ENCODE results near the gene LIG1. TPM values are rescaled to one million over a fixed set of nuclear protein-coding genes. Genes with fewer than 3 reads are reported as not detected.

LIG1 gene
- total RNA-seq, 1 donor from 2014 or later: 4.7 TPM

DNA sequence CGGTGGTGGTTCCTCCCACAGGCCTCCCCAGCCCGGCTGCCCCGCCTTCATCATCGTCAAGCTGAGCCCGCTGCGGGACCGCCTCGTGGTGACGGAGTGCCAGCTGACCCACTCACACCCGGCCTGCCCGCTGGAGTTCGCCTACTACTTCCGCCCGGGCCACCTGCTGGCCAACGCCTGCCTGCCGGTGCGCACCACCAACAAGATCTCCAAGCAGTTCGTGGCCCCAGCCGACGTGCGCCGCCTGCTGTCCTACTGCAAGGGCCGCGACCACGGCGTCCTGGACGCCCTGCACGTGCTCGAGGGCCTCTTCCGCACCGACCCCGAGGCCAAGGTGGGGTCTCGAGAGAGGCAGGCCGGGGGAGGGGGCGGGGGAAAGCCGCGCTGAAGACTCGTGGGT is 12.3 kb upstream of the LIG1 start:
- no peak for DNase-seq (ENCODE audit: low spot score)

DNA sequence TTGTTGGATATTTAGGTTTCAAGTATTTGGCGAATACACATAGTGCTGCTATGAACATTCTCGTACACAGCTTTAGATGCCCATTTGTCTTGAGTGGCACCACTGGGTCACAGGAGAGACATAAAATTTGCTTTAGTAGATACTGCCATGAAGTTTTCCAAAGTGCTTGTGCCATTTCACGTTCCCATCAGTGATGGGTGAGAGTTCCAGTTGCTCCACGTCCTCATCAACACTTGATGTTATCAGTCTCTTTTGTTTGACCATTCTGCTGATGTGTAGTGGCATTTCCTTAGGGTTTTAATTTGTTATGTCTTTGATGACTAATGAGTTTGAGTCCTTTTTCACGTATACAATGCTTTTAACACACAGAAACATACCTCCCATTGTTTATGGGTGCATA is 11.4 kb upstream of the LIG1 start:
- no peak for DNase-seq (ENCODE audit: low spot score)

DNA sequence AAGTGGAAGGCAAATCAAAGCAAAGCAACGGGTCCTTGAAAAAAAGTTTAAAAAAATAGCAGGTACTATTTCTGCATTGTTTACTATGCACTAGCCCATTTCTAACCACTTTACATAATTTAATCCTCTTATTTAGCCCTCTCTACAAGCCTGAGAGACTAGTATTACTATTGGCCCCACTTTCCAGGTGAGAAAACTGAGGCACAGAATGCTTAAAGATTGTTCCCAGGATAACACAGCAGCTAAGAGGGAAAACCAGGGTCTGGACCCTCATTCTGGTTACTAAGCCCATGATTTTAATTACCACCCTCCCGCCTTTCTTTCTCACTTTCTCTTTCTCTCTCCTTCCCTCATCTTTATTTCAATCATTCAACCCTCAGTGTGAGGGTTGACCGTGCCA is 6.1 kb upstream of the LIG1 start:
- DNase-seq (ENCODE audit: low spot score): no peak

DNA sequence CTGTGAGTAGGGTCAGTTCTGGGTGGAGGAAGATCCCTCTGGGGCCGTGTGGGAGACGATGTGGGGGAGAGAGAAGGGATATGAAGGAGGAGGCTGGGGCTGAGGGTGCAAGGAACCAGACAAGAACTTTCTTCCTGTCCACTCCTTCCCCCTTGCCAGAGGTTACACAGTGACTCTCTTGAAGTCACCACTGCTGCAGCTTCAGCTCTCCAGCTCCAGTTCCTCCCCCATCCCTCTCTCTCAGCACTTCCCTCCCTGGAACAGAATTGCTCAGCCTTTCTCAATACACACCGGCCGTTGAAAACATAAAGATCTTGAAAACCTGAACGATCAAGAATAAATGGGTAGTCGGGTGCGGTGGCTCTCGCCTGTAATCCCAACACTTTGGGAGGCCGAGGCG is 5.4 kb upstream of the LIG1 start:
- no peak for DNase-seq (ENCODE audit: low spot score)

DNA sequence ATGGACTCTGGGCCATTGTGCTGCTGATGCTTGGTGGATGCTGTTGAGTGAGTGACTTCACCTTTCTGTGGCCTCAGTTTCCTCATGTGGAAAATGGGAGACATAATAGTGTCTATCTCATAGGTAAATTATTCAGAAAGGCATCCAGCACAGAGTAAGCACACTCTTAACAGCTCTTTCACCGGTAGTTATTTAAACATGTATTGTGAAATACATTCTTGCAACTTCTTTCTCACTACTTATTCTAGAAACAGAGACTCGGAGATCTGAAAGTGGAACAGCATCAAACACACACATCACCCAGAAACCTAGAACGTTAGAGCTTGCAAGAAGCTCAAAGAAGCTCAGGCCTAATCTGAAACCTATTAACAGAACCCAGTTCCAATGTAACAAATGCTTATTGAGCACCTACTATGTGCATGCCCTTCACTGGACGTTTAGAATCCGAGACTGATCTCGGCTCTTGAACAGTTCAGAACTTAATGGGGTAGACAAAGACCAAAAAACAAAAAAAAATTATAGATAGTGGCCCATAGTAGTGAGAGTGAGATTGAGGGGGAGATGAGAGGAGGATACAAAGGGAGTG is 4.4 kb upstream of the LIG1 start:
- DNase-seq (ENCODE audit: low spot score): no peak

DNA sequence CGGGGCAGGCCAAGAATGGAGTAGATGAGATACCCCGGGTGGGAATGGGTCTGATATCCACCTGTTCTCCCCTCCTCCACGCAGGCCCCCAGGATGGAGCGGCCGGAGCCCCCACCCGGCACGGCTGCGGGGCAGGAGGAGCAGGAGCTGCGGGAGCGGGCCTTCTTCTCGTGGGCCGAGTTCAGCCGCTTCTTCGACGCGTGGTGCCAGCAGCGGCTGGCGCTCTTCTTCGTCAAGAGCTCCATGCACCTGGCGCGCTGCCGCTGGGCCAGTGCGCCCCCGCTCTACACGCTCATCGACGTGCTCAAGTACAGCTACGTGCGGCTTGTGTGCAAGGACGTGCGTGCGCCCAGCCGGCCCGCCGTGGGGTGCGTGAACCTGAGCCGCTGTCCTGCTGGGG is 1.6 kb upstream of the LIG1 start:
- no peak for DNase-seq (ENCODE audit: low spot score)

DNA sequence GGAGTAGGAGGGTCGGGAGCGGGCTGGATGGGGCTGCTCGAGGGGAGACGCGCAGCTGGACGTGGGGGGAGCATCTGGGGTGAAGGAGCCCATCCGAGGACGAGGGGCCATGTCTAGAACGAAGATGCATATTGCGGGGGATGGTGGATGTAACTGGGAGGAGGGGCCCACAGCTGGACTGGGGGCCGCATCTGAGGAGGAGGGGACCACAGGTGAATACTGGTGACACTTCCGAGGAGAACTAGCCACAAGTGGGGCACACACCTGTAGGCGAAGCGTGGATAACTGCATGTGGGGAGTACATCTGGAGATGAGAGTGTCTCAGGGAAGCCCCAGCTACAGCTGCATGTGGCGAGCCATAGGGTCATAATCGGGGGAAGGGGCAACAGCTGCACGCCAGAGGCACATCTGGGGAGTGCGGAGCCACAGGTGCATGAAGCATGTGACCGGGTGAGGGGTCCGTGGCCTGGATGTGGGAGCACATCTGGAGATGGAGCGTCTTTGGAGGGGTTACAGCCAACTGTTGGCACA is 738 bp upstream of the LIG1 start:
- DNase-seq (ENCODE audit: low spot score): no peak

DNA sequence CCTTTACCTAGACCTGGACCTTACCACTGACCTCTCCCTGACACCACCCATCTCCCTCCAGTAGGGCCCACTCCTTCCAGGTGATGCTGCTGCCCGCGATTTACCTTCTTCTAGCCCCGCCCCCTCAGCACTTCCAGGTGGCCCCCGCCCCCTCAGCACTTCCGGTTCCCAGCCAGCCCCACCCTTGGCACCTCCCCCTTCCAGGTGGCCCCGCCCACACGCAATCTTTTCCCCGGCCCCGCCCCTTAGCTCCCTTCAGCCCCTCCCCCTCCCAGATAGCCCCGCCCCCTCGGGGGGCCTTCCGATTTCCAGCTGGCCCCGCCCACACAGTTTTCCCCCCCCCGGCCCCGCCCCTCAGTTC is 586 bp downstream of the LIG1 start:
- DNase-seq (ENCODE audit: low spot score): peak; percentile 95

DNA sequence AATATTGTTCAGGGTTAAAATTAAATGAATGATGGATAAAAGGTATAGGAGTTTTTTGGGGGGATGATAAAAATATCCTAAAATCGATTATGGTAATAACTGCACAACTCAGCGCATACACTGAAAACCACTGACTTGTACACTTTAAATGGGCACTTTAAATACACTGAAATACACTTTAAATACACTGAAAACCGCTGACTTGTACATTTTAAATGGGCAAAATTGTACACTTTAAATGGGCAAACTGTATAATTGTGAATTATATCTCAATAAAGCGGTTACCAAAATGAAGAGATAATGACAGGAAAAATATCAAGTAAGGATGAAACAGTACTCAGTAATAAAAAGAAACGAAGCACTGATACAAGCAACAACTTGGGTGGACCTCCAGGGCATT is 1.5 kb downstream of the LIG1 start:
- no peak for DNase-seq (ENCODE audit: low spot score)

DNA sequence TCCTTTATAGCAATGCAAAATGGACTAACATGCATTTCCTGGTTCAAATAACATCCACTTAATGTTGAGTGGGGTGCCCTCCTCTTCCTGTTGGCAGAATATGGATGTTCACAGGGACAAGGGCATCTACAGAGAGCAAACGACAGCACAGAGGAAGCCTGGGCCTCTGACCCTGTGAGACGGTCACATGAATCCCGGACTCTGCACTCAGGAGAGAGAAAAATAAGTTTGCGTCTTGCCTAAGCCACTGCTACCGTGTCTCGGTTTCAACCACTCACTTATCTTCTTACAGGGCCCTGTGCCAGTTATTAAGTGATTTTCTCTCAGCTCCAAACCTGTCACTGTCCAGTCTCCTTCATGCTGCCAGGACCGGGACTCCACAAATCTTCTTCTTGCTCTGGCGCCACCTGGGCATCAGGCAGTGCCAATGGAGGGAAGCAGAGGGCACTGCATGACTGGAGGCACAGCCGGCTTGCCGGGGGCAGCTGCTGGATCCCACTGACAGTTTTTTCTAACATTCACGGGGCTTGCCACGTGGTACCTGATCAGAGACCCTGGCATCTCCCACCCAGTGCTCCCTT is 11.8 kb downstream of the LIG1 start:
- DNase-seq (ENCODE audit: low spot score): no peak

DNA sequence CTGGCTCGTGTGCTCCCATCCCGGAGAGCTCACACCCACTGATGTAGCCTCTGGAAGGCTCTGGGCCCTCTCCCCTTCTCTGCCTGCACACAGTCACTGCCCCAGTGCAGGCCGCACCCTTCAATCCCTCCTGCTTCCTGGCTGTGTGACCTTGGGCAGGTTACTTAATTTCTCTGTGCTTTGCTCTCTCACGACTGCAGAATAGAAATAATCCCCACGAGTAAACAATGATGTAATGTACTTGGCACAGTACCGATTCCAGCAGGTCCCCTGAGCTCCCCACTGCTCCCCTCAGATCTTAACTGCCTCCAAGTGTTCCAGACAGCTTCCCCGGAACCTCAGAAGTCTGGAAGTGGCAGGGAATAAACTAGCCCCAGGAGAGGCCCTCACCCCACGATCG is 16.1 kb downstream of the LIG1 start:
- DNase-seq (ENCODE audit: low spot score): no peak

DNA sequence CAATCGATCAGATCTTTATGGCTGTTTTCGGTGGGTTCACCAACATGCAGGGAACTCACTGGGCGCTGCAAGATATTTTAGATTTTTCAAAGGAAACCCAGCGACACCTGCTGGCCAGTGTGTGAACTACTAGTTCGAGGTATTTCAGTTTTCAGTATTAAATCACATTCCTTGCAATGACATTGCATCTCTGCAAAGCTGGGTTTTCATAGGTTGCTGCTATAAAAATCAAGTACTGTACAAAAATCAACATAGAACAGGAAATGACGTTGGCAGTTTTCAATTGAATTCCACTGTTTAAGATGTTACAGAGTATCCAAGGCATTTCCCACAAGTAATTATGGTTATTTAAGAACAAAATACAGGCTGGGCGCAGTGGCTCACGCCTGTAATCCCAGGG is 17.6 kb downstream of the LIG1 start:
- DNase-seq (ENCODE audit: low spot score): no peak

DNA sequence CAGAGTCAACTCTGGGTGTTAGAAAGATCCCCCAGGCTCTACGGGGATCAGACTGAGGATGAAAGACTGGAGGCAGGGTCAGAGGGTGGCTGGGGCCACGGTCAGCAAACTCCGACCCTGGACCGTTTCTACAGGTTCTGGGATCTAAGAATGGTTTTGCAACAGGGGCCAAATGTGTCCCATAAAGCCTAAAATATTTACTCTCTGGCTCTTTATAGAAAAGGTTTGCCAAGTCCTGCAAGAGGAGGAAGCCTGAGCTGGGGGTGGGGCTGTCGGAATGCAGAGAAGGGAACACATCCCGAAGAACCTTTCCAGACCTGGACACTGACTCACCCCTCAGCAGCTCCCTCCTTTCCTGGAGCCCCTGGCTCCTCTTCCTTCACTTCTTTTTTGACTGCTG is 20.7 kb downstream of the LIG1 start:
- no peak for DNase-seq (ENCODE audit: low spot score)

DNA sequence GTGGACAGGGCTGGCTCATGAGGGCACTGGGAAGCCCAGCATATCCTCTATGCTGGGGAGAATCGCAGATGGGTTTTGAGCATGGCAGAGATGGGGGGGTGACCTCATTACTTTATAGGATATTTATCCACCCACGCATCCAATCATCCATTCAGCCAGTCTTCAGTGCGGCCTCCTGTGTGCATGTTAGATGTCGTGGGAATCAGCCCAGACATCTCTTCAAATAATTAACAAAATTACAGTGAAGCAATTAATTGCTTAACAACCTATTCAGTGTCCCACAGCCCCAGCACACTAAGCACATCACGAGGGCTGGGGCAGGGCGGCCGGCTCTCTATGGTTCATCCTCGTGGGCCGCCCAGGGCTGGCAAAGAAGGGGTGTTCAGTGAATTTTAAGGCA is 21.6 kb downstream of the LIG1 start:
- no peak for DNase-seq (ENCODE audit: low spot score)

DNA sequence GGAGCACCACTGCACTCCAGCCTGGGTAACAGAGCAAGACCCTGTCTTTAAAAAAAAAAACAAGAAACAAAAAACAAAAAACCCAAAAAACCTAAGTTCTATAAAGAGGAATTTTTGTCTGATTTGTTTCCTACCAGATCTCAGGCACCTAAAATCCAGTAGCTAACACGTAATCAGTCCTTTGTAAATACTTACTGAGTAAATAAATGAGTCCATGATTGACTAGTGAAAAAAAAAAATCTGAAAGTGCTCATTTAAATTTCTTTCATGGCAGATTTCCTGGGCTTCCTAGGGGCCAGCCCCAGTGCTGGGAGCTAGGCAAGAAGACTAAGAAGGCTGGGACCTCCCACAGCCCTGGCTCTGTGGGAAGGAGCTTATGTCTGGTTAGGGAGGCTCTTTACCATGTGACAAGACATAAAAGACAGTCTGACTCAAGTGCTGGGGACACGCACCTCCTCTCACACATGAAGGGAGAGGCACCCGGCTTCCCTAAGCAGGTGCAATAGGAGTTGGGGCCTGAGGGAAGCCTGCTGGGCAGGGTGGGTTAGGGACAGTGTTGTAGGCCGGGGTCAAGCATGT is 22.5 kb downstream of the LIG1 start:
- DNase-seq (ENCODE audit: low spot score): no peak

DNA sequence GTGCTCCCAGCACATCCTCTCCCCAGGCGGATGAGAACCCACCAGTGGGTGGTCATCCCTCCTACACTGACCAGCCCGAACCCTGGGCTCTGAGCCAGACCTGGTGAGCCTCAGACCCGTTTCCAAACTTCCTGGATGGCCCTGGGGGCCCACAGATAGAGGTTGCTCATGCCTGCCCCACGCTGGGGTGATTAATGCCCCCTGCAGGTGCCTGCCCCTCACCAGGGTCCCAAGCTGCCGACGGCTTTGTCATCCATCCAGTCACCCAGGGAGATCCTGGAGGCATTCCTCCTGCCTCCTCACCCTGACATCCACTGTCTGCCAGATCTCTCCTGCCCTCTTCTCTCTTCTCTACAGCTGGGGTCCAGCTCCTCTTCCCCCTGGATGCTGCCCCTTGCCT is 31.1 kb downstream of the LIG1 start:
- DNase-seq (ENCODE audit: low spot score): no peak

DNA sequence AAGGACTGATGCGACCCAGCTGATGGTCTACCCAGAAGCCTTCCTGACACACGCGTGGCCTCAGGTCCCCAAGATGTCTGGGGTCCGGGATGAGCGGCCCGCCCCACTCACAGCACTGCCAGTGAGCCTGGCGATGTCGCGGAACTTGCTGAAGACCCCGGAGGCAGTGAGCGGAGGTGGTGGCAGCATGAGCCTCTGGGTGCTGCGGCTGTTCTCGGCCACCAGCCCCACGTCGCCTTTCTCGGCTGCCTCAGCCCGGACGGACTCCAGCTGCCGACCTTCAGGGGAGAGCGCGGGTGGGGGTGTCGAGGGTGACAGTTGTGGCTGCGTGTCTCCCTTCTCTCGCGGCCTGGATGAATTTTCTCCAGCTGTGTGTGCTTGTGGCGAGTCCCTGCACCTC is 32.7 kb downstream of the LIG1 start:
- DNase-seq (ENCODE audit: low spot score): no peak

DNA sequence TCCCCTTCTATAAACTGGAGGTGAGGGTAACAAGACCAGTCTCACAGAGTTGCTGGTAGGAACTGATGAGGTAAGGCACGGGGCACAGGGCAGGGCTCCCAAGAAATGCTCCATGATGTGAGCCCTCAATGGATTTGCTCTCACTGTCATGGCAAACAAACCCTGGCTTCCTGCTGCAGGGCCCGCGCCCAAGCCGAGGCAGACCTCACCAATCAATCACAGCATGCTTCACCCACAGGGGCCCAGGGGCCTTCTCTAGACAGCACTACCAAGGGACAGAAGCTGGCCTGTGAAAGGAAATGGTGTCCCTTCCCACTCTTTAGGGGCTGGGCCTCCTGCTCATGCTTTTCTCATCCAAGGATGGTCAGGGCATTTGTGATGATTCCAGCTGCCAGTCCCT is 33.6 kb downstream of the LIG1 start:
- DNase-seq (ENCODE audit: low spot score): no peak

DNA sequence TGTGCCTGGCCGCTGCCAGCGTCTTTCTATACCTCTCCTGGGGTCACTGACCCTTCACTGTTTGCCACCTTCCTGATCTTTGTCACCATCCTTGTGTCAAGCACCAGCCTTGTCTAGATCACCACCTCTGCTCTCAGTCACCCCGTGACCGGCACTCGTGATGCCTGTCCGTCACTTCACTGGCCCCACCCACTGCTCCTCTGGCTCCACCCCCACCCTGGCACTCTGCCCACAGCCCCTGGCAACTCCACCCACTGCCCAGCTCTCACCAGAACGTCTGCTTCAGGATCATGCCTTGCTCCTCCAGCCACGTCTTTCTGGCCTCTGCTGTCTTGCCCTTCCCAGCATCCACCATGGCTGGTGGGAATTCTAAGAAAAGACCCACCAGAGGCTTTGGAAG is 34.7 kb downstream of the LIG1 start:
- DNase-seq (ENCODE audit: low spot score): no peak

DNA sequence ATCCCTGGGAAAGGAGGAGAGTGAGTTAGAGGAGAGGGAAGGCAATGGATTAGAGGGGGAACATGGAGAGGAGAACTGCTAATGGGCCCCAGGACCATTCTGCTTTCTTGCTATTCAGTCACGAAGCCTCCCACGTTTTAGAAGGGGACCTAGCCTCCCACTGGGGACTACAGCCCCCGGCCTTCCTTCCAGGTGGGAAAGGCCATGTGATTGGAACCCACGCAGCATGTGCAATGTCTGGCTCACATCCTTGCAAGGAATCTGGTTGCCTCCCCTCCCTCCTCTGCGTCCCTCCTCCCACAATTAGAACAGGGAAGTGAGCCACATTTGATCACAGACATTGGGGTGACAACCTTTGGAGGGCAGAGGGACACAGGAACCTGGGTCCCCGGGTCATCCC is 37.0 kb downstream of the LIG1 start:
- no peak for DNase-seq (ENCODE audit: low spot score)

DNA sequence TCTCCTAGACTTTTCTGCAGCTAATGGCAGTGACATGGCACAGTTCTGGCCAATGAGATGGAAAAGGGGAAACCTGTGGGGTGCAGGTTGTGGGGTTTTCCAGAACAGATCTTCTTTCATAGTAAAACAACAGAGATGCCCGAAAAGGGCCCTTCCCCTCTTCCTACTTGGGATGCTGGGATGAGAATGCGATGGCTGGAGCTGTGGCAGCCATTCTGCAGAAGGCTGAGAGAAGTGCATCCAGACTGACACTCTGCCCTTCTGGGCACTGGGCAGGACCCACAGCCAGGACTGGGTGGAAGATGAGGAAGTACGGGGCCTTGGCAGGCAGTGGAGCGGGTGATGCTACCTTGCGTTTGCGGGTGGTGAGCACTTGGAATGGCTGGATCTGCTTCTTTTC is 42.6 kb downstream of the LIG1 start:
- no peak for DNase-seq (ENCODE audit: low spot score)

DNA sequence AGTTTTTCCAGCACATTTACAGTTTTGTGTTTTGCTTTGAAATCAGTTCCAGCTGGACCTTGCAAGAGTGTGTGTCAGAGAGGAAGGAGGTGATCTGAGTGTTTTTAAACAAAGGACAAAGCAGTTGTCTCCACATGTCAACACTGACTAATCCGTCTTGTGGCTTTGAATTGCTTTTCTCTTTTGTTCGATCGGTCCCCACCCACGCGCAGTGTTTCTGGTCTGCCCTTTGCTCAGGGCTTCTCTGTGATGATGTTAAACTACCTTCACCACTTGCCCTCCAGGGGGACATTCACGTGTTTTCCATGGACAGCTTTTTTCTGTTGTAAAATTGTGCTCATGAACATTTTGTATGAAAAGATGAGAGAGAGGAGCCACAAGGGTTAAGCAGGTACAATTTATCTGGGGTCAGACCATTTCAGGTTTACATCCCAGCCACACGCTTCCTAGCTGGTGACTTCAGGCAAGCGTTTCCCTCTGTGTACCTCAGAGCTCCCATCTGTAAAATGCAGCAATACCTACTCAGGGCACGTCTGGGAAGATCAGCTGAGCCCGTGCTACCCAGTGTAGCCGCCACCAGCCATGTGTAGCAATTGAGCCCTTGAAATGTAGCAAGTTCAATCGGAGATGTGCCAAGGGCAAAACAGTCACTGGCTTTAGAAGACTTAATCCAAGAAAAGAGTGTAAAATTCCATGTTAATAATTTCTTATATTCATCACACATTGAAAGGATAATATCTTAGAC is 46.1 kb downstream of the LIG1 start:
- no peak for DNase-seq (ENCODE audit: low spot score)

DNA sequence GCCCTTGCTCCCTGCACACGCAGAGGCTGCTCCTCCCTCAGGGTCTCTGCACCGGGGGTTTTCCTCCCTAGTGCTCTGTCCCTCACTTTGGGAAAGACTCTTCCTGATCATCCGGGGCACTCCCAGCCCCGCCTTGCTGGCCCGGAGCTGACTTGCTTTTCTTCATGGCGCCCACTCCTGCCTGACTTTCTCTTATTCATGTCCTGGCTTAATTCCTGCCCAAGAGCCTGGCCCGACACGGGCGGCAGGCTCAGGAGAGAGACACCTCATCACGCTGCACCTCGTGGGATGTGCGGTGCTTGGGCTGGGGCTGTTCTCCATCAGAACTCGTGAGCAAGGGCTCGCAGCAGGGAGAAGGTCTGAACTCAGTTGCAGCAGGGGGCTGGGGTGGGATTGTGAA is 47.7 kb downstream of the LIG1 start:
- no peak for DNase-seq (ENCODE audit: low spot score)
